ENCODE results near the gene HS3ST5.

DNA sequence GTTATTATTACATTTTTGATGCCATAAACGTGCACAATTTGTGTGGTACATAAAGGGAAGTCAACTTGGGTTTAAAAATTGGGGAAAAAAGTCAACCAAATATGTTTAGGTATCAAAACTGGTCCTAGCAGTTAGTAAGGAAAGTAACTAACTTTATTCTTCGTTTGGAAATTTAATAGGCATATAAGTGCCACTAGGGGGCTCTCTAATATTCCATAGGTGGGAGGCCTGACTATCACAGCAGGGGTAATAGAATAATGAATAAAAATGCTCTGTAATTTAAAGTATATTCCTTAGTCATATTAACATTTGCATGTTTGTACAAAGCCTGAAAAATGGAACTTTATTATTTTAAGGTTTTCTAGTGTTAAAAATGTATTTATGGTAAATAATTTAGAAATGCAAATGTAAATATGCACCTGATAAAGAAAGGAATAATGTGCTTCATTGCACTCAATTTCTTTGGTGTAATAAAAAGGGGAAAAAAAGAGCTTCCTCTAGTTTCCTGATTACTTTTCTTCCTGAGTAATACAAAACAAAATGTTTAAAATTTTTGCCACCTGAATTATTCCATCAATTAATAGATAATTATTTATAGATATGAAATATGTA is 246.2 kb downstream of the HS3ST5 start:
- TF ChIP-seq EZH2 (optimal IDR thresholded peaks at IDR 0.05; ENCODE audit: low read depth, low read length) (no peak), CTCF (IDR thresholded peaks at IDR 0.05; ENCODE audit: low read length) (peak; percentile 79), EZH2phosphoT487 (IDR thresholded peaks at IDR 0.05; ENCODE audit: low read length) (no peak)

All from MM.1S (cell line).